Fibroblast of lung (primary cell): ENCODE measurements around the gene RBM45. TPM values are rescaled to one million over a fixed set of nuclear protein-coding genes. Genes with fewer than 3 reads are reported as not detected.

Experiments
- DNase-seq, 2 donors: peaks; one replicate each; pipeline versions ENCODE4 v3.0.0 to v3.0.0-alpha.2; 2010; ENCODE audit warnings: low read depth in 2 of 2
- H2AFZ ChIP-seq: 2 replicates; pipeline ENCODE4 v1.5.1; 2012; ENCODE audit warnings: low read length, control low read depth, inconsistent platforms
- H3K27ac ChIP-seq: 2 replicates; pipeline ENCODE4 v1.5.1; 2011; ENCODE audit warnings: low read length, control low read depth; ENCODE audit not compliant: insufficient read depth
- H3K27me3 ChIP-seq: 2 replicates; pipeline ENCODE4 v1.5.1; 2011; ENCODE audit warnings: mild to moderate bottlenecking, low read length; ENCODE audit not compliant: control insufficient read depth, insufficient read depth
- H3K36me3 ChIP-seq: 2 replicates; pipeline ENCODE4 v1.5.1; 2011; ENCODE audit warnings: low read length; ENCODE audit not compliant: control insufficient read depth, insufficient read depth
- H3K4me1 ChIP-seq: 2 replicates; pipeline ENCODE4 v1.5.1; 2011; ENCODE audit warnings: low read length; ENCODE audit not compliant: control insufficient read depth, insufficient read depth; ENCODE audit errors: extremely low read depth
- H3K4me2 ChIP-seq: 2 replicates; pipeline ENCODE4 v1.5.1; 2011; ENCODE audit warnings: low read length, control low read depth; ENCODE audit not compliant: insufficient read depth; ENCODE audit errors: extremely low read depth
- H3K4me3 ChIP-seq, 4 experiments: fragments of 200-600 bp in 1 of 4; sonication (generic) in 1 of 4; replicated peaks in 1 of 4; 2 replicates each; pipeline ENCODE4 v1.5.1; 2011 to 2016; ENCODE audit warnings: low read length in 4 of 4, low read depth in 3 of 4, mild to moderate bottlenecking in 3 of 4, control low read depth in 2 of 4, inconsistent platforms in 1 of 4, mixed read lengths in 1 of 4; ENCODE audit not compliant: insufficient read depth in 1 of 4; ENCODE audit errors: control extremely low read depth in 1 of 4
- H3K79me2 ChIP-seq: 2 replicates; pipeline ENCODE4 v1.5.1; 2012; ENCODE audit warnings: mild to moderate bottlenecking, low read length, inconsistent platforms; ENCODE audit not compliant: control insufficient read depth, insufficient read depth
- H3K9ac ChIP-seq: 2 replicates; pipeline ENCODE4 v1.5.1; 2011; ENCODE audit warnings: mild to moderate bottlenecking, low read length, control low read depth; ENCODE audit not compliant: insufficient read depth
- H3K9me3 ChIP-seq: 2 replicates; pipeline ENCODE4 v1.5.1; 2012; ENCODE audit warnings: low read depth, low read length; ENCODE audit not compliant: control insufficient read depth, insufficient read depth
- H4K20me1 ChIP-seq: 2 replicates; pipeline ENCODE4 v1.5.1; 2011; ENCODE audit warnings: low read length; ENCODE audit not compliant: control insufficient read depth, insufficient read depth; ENCODE audit errors: extremely low read depth
- CTCF ChIP-seq, 2 donors: IDR thresholded peaks in 1 of 2; conservative IDR thresholded peaks in 1 of 2; 1 replicate in 1 of 2; 2 replicates in 1 of 2; pipeline ENCODE4 v1.5.1; 2011 to 2012; ENCODE audit warnings: low read length in 2 of 2, control low read depth in 1 of 2, inconsistent platforms in 1 of 2, low read depth in 1 of 2, mild to moderate bottlenecking in 1 of 2
- EZH2 ChIP-seq: IDR thresholded peaks from 2 replicates; pipeline ENCODE4 v1.5.1; 2012; ENCODE audit warnings: low read length, control low read depth, mild to moderate bottlenecking; ENCODE audit errors: missing control alignments
- polyA plus RNA-seq, 2 donors: library from polyadenylated mRNA; depleted of rRNA in 1 of 2; stranded (reverse) in 1 of 2; unstranded in 1 of 2; fragments of >200 nt; gene quantifications; 2 replicates each; pipeline ENCODE4 v1.2.1, GENCODE V29; 2011 to 2012; ENCODE audit warnings: missing spikeins in 1 of 2
- total RNA-seq: library from RNA; depleted of rRNA; stranded (reverse); fragments of >200 nt; gene quantifications from 2 replicates; pipeline ENCODE4 v1.2.1, GENCODE V29; 2014

RBM45 gene
- total and polyA plus RNA-seq, 2 donors (not counting 1 experiment from before 2014, with no cell fraction given): 22.8 to 23.5 TPM

- Histone ChIP-seq H3K27me3 (no peaks in the 10 kb centered on the region), H3K27ac (no peak overlapping the region), H4K20me1 (no peaks in the 10 kb centered on the region), H3K4me3 (no peak overlapping the region), H3K9ac (no peak overlapping the region), H3K4me2 (no peak overlapping the region), H3K36me3 (no peaks in the 10 kb centered on the region), H3K4me1 (no peaks in the 10 kb centered on the region), H2AFZ (no peak overlapping the region), H3K9me3 (no peaks in the 10 kb centered on the region), H3K79me2 (no peaks in the 10 kb centered on the region)
- TF ChIP-seq CTCF (conservative IDR thresholded peaks at IDR 0.05 in 1 of 2, IDR thresholded peaks at IDR 0.05 in 1 of 2; ENCODE audit: low read depth in 1 of 2, low read length in 2 of 2) (no peak), EZH2 (no peak)
- DNase-seq: no peak
Measured at GRCh38 chr2:178143481-178143880, 31.2 kb downstream of the RBM45 start.

- peak in 1 of 2 donors; percentile 59 for DNase-seq
- no peak overlapping the region for H3K4me3 ChIP-seq
- no peak overlapping the region for H3K9ac ChIP-seq
- H2AFZ ChIP-seq: peak overlapping the region; percentile 10
- no peaks in the 10 kb centered on the region for H3K79me2 ChIP-seq
- no peak overlapping the region for H3K27ac ChIP-seq
- no peaks in the 10 kb centered on the region for H3K36me3 ChIP-seq
- TF ChIP-seq CTCF (conservative IDR thresholded peaks at IDR 0.05 in 1 of 2, IDR thresholded peaks at IDR 0.05 in 1 of 2; ENCODE audit: low read depth in 1 of 2, low read length in 2 of 2): no peak
- TF ChIP-seq EZH2: no peak
- no peaks in the 10 kb centered on the region for H3K9me3 ChIP-seq
- no peaks in the 10 kb centered on the region for H4K20me1 ChIP-seq
- H3K4me1 ChIP-seq: no peaks in the 10 kb centered on the region
- H3K27me3 ChIP-seq: no peaks in the 10 kb centered on the region
- no peak overlapping the region for H3K4me2 ChIP-seq
Measured at GRCh38 chr2:178152033-178152432, 39.8 kb downstream of the RBM45 start.

- Histone ChIP-seq H2AFZ (no peak overlapping the region), H3K79me2 (no peaks in the 10 kb centered on the region)
- TF ChIP-seq EZH2 (no peak), CTCF (conservative IDR thresholded peaks at IDR 0.05 in 1 of 2, IDR thresholded peaks at IDR 0.05 in 1 of 2; ENCODE audit: low read depth in 1 of 2, low read length in 2 of 2) (no peak)
Measured at GRCh38 chr2:178152542-178152941, 40.3 kb downstream of the RBM45 start.

More at GRCh38 chr2:178152542-178152941, 40.3 kb downstream of the RBM45 start:
- H3K36me3 ChIP-seq: no peaks in the 10 kb centered on the region
- no peak overlapping the region for H3K27ac ChIP-seq
- no peaks in the 10 kb centered on the region for H4K20me1 ChIP-seq
- no peak overlapping the region for H3K9ac ChIP-seq
- no peaks in the 10 kb centered on the region for H3K9me3 ChIP-seq
- no peaks in the 10 kb centered on the region for H3K27me3 ChIP-seq
- no peak overlapping the region for H3K4me3 ChIP-seq
- no peak overlapping the region for H3K4me2 ChIP-seq
- no peak for DNase-seq
- no peaks in the 10 kb centered on the region for H3K4me1 ChIP-seq
